ENCODE measurements around the gene SUMO4.

Gene SUMO4

GRCh38 chr6:149400050-149400449 lies at the start of gene SUMO4:
Gene SUMO4 (plus strand): TSS chr6:149400262. CDS start chr6:149400392, 130 bp downstream.
- TF ChIP-seq CTCF (IDR thresholded peaks at IDR 0.05), result no peak

GRCh38 chr6:149354009-149354408 lies 46.1 kb upstream of the SUMO4 start:
- TF ChIP-seq CTCF (IDR thresholded peaks at IDR 0.05), result no peak

- TF ChIP-seq CTCF (IDR thresholded peaks at IDR 0.05), result no peak
Observed at GRCh38 chr6:149356081-149356750, 43.8 kb upstream of the SUMO4 start.

GRCh38 chr6:149357726-149358538 lies 42.1 kb upstream of the SUMO4 start:
- no peak for TF ChIP-seq CTCF (IDR thresholded peaks at IDR 0.05)

- TF ChIP-seq CTCF (IDR thresholded peaks at IDR 0.05), result no peak
Observed at GRCh38 chr6:149359440-149359839, 40.6 kb upstream of the SUMO4 start.

GRCh38 chr6:149360536-149360935 lies 39.5 kb upstream of the SUMO4 start:
- no peak for TF ChIP-seq CTCF (IDR thresholded peaks at IDR 0.05)

- no peak for TF ChIP-seq CTCF (IDR thresholded peaks at IDR 0.05)
Observed at GRCh38 chr6:149362289-149362688, 37.8 kb upstream of the SUMO4 start.

All from LNCAP (cell line).